ENCODE measurements around the gene LTN1. TPM values are rescaled to one million over a fixed set of nuclear protein-coding genes. Genes with fewer than 3 reads are reported as not detected.

LTN1 gene
- total RNA-seq, 1 experiment from 2014 or later = 23.9 TPM

DNA sequence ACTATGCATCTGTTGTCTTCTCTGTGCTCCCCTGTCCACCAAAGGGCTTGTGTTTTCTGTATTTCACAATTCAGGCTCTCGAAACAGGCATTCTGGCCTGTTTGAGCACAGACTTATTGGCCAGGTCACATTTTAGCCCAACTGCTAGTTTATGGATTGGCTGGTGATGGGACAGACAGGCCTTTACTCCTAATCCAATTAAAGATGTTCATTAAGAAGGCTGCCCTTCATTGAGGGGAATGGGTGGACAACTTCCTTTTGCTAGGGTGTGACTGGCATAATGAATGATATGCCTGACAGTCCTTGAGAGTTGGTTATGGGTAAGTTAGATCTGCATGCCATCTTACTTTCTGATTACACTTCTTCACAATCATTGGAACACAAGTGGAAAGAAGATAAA lies 86.4 kb downstream of the LTN1 start:
- H3K4me2 ChIP-seq (ENCODE audit: insufficient read depth, insufficient read length, low read length) = no peak overlapping the region
- H2BK20ac ChIP-seq (ENCODE audit: low read depth, low read length, poor library complexity, severe bottlenecking) = no peak overlapping the region
- H3K56ac ChIP-seq (ENCODE audit: insufficient read length, low read depth, low read length) = no peak overlapping the region
- H3K18ac ChIP-seq (ENCODE audit: insufficient read length, low read depth, low read length) = no peak overlapping the region
- H4K8ac ChIP-seq (replicated peaks; ENCODE audit: insufficient read length, low read depth, low read length) = no peak overlapping the region
- no peak overlapping the region for H3K27ac ChIP-seq (ENCODE audit: insufficient read length, low read depth, low read length)
- no peaks in the 10 kb centered on the region; a peak in 3 of 5 replicates for H3K9me3 Mint-ChIP-seq
- H2BK5ac ChIP-seq (ENCODE audit: insufficient read length, low read length) = no peak overlapping the region
- H3K27ac Mint-ChIP-seq = no peak overlapping the region
- H2BK120ac ChIP-seq (ENCODE audit: low read depth, low read length, poor library complexity, severe bottlenecking) = no peak overlapping the region
- DNase-seq = no peak
- H3K9me3 ChIP-seq (ENCODE audit: control insufficient read depth, low read depth, low read length) = no peaks in the 10 kb centered on the region
- TF ChIP-seq, protein P1, sequence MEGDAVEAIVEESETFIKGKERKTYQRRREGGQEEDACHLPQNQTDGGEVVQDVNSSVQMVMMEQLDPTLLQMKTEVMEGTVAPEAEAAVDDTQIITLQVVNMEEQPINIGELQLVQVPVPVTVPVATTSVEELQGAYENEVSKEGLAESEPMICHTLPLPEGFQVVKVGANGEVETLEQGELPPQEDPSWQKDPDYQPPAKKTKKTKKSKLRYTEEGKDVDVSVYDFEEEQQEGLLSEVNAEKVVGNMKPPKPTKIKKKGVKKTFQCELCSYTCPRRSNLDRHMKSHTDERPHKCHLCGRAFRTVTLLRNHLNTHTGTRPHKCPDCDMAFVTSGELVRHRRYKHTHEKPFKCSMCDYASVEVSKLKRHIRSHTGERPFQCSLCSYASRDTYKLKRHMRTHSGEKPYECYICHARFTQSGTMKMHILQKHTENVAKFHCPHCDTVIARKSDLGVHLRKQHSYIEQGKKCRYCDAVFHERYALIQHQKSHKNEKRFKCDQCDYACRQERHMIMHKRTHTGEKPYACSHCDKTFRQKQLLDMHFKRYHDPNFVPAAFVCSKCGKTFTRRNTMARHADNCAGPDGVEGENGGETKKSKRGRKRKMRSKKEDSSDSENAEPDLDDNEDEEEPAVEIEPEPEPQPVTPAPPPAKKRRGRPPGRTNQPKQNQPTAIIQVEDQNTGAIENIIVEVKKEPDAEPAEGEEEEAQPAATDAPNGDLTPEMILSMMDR (conservative IDR thresholded peaks at IDR 0.05) = no peak
- H3K23me2 ChIP-seq (ENCODE audit: insufficient read length, low read depth, low read length, poor library complexity, severe bottlenecking) = no peaks in the 10 kb centered on the region
- no peak overlapping the region for H3K4me3 Mint-ChIP-seq
- no peaks in the 10 kb centered on the region for H3K79me1 ChIP-seq (ENCODE audit: insufficient read depth, low read depth, low read length, poor library complexity, severe bottlenecking)
- H3K14ac ChIP-seq (ENCODE audit: insufficient read depth, low read length) = no peak overlapping the region
- H3K9ac ChIP-seq (ENCODE audit: extremely low read depth, insufficient read length, low read length) = no peak overlapping the region
- no peak overlapping the region for H2BK12ac ChIP-seq (ENCODE audit: insufficient read length, low read depth, low read length)
- H2AK5ac ChIP-seq (ENCODE audit: insufficient read length, low read length) = no peak overlapping the region
- no peak overlapping the region for H2BK15ac ChIP-seq (ENCODE audit: low read depth, low read length)
- no peak overlapping the region for H4K5ac ChIP-seq (ENCODE audit: insufficient read length, low read depth, low read length)
- no peaks in the 10 kb centered on the region for H3K79me2 ChIP-seq (ENCODE audit: insufficient read depth, low read length)
- H2AFZ ChIP-seq (ENCODE audit: low read length) = no peak overlapping the region
- no peak overlapping the region for H3T11ph ChIP-seq (ENCODE audit: low read length)
- no peak overlapping the region for H4K91ac ChIP-seq (ENCODE audit: insufficient read length, low read depth, low read length)
- no peaks in the 10 kb centered on the region for H3K27me3 Mint-ChIP-seq (ENCODE audit: low read depth)
- no peak overlapping the region for H3K23ac ChIP-seq (ENCODE audit: insufficient read length, low read depth, low read length)
- no peaks in the 10 kb centered on the region for H3K4me1 Mint-ChIP-seq
- no peaks in the 10 kb centered on the region for H3K36me3 Mint-ChIP-seq (ENCODE audit: insufficient read depth in 1 of 3, low read depth in 3 of 3)
- no peaks in the 10 kb centered on the region for H3K27me3 ChIP-seq (ENCODE audit: insufficient read depth, low read length)
- H3K4me1 ChIP-seq (ENCODE audit: insufficient read depth, low read length) = no peaks in the 10 kb centered on the region
- no CpG with 5 or more reads among the region's 1 CpG for WGBS (ENCODE audit: extremely low coverage, insufficient read length, low lambda C conversion rate)
- no peak overlapping the region for H3K4ac ChIP-seq (ENCODE audit: low read depth, low read length)
- H4K20me1 ChIP-seq (ENCODE audit: control insufficient read depth, insufficient read depth, insufficient read length) = no peaks in the 10 kb centered on the region

Measured in H9 (cell line).